GM12875 (cell line): Measurements from ENCODE around the gene NUDT14.

Experiments
- H3K4me3 ChIP-seq: one replicate; pipeline ENCODE4 v1.5.1; 2011; ENCODE audit warnings: low read depth, low read length, control low read depth
- CTCF ChIP-seq: IDR thresholded peaks from 2 replicates; pipeline ENCODE4 v1.5.1; 2011; ENCODE audit warnings: low read depth, mild to moderate bottlenecking, control low read depth, inconsistent platforms, low read length, moderate library complexity, borderline replicate concordance; ENCODE audit not compliant: insufficient read depth

Gene NUDT14

GRCh38 chr14:105168979-105169507, 12.1 kb downstream of the NUDT14 start:
- H3K4me3 ChIP-seq: peak overlapping the region; percentile 5
- TF ChIP-seq CTCF: peak; percentile 61

GRCh38 chr14:105168496-105168978, 12.6 kb downstream of the NUDT14 start, which contains the start of gene JAG2:
JAG2 (minus strand) TSS chr14:105168776; CDS start chr14:105168420, 356 bp downstream.
- no peak for TF ChIP-seq CTCF
- H3K4me3 ChIP-seq: peak within 1 kb of the TSS; percentile 5

GRCh38 chr14:105168093-105168420, 13.1 kb downstream of the NUDT14 start:
- TF ChIP-seq CTCF: no peak
- no peak overlapping the region for H3K4me3 ChIP-seq

DNA sequence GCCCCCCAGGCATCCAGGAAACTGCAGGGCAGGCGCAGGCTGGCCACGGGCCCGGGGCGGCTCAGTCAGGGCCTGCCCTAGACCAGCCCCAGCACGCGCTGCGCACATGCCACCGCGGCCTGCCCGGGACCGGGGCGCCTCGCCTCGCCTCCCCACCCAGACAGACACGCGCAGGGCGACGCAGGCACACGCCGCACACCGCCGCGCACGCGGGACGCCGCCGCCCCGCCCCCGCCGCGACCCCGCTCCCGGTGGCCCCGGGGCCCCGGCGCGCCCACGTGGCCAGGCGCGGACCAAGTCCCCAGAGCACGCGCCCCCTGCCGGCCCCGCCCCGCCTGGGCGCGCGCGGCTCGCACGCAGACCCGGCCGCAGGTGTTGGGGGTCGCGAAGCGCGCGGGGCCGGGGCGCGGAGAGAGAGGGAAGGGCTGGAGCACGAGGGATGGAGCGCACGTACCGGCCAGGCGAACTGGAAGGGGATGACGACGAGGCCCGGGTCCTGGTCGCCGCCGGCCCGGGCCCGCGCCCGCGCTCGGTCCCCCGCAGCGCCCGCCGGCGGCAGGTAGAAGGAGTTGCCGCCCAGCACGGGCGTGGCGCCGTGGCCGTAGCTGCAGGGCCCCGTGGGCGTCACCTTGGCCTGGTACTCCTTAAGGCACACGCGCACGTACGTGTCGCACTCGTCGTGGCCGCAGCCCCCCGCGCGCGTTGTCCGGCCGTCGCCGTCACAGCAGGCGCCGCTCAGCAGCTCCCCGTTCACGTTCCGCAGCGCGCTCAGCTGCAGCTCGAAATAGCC, 13.6 kb downstream of the NUDT14 start:
- 0 out of 2 replicates have a peak, but pooled peaks have one; percentile 31 for TF ChIP-seq CTCF
- no peak overlapping the region for H3K4me3 ChIP-seq

DNA sequence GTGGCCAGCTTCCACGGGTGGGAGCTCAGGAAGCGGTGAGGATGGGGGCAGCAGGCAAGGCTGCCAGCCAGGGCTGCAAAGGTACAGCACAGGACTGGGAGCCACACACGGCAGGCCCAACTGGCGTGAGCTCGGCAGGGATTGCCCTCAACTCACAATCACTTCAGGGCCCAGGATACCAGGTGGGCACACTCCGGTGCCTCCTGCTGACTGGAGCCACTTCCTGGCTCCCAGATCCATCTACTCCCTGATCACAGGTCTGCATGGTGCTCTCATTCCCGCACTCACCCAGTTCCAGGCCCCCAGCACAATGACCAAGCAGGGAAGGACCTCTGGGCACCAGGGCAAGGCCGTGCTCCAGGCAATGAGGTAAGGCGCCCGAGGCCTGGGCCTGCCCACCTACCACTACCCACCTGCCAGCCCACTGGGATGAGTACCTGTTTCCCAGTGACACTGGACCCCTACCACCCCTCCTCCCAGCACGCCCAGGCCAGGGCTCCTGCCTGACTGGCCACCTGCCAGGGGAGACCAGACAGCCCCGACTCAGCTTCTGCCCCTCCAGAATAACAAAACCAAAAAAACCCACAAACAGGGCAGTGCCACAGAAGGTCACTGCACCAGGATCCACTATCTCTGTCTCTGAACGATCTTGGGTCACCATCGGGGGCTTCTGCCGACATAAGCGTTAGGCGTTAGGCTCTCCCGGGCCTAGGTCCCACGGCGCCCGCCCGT, 14.4 kb downstream of the NUDT14 start:
- no peak overlapping the region for H3K4me3 ChIP-seq
- TF ChIP-seq CTCF: no peak

- no peak overlapping the region for H3K4me3 ChIP-seq
- TF ChIP-seq CTCF: no peak
These were observed 15.2 kb downstream of the NUDT14 start for GRCh38 chr14:105165761-105166485.
